ENCODE data around the gene GRHL3. TPM values are rescaled to one million over a fixed set of nuclear protein-coding genes. Genes with fewer than 3 reads are reported as not detected.

Gene GRHL3
- total and polyA plus RNA-seq, 2 experiments from 2014 or later: not detected

DNA sequence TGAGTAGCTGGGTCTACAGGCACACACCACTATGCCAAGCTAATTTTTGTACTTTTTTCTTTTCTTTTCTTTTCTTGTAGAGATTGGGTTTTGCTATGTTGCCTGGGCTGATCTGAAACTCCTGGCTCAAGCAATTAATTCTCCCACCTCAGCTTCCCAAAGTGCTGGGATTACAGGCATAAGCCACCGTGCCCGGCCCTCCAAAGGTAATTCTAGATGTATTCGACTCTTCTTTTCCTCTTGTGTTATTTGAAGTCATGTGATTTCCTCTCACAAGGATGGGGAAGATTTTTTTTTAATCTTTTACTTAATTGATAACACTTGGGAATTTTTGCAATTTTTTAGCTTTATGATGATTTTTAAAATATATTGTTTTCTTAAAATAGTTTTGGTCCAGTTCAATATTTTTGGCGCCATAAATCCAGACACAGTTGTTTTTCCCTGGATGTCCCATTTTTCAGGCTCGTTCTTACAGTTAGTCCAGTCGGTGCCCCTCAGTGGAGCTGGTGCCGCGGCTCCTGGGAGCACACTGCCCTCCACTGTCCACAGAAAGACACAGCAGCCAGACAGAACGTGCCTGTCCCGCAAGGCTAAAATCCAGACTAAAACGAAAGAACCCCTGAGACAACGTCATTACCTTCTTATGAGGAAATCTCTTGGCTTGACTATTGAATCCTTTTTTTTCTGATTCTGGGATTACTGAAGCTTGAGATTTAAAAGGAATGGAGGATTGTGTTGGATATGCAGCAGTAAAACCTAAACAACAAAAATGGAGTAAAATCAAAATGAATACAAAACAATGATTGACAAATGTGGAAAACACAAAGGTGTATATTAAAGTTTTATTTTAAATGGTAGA, 72.0 kb downstream of the GRHL3 start:
- WGBS, 2 experiments (ENCODE audit: low coverage in 1 of 2, low lambda C conversion rate in 2 of 2, missing lambda C conversion rate in 2 of 2): 2% methylated on average over 12 of the region's 12 CpGs
- peaks cover 34% of the 10 kb centered on the region for H3F3A ChIP-seq (ENCODE audit: insufficient read depth)
- no peaks in the 10 kb centered on the region for H4K20me1 ChIP-seq (ENCODE audit: insufficient read depth)
- H3K79me2 ChIP-seq (ENCODE audit: insufficient read depth): no peaks in the 10 kb centered on the region
- TF ChIP-seq EZH2 (IDR thresholded peaks at IDR 0.05; ENCODE audit: insufficient read depth, poor library complexity, severe bottlenecking) (no peak), EZH2phosphoT487 (IDR thresholded peaks at IDR 0.05; ENCODE audit: insufficient read depth, low read depth) (no peak)
- H3K9me3 ChIP-seq (ENCODE audit: low read depth): no peaks in the 10 kb centered on the region
- DNase-seq: peak; percentile 94
- peak overlapping the region; percentile 70 for H2AFZ ChIP-seq
- in situ Hi-C loops (cut with MboI): loop anchor here (5.0 kb wide), 1 partner anchor 189 kb away; no protein-coding TSS in a partner anchor
- peak overlapping the region; percentile 69 for H3K9ac ChIP-seq
- H3K9me2 ChIP-seq (ENCODE audit: insufficient read depth): no peaks in the 10 kb centered on the region
- no peaks in the 10 kb centered on the region for H3K27me3 ChIP-seq (replicated peaks; ENCODE audit: insufficient read depth)
- peaks cover 44% of the 10 kb centered on the region for H3K4me1 ChIP-seq (ENCODE audit: insufficient read depth)
- H3K27ac ChIP-seq: peak overlapping the region; percentile 54
- peak overlapping the region; percentile 58 for H3K4me3 ChIP-seq
- H3K4me2 ChIP-seq (ENCODE audit: unreplicated experiment): peak overlapping the region; percentile 68
- no peaks in the 10 kb centered on the region for H3K36me3 ChIP-seq (ENCODE audit: low read depth)

DNA sequence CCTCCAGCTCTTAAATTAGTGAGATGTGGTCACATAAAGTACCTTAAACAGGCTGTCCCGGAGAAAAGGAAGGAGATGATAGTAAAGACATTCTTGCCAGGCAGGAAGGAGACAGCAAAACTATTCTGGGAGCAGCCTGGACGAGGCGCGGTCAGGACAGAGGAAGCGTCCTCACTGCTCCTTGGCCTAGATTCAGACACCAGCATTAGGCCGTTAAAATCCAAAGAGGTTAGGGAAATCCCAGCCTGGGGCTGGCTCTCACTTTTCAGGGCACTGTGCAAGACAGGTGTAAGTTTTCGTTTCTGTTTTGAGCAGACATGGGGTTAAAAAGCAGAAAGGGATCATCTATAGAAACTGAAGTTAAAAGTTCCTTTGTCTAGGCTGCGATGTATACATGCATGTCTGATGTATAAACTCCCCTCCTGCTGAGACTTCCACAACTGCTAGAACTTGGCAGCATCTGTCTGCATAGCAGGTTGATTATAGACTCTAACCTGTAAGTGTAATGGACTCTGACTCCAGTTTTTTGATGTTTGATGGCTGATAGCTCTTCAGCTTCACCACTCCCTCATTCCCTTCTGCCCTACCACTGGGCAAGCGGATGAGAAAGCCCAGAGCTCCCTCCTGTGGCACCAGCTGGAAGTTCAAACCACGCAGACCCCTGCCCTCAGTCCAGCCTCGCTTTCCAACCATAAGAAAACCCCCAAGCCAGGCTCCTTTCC, 72.9 kb downstream of the GRHL3 start:
- Histone ChIP-seq H3K79me2 (ENCODE audit: insufficient read depth) (0 out of 2 replicates have a peak, but pooled peaks cover 5% of the 10 kb centered on the region), H3K4me3 (peak overlapping the region; percentile 58), H3F3A (ENCODE audit: insufficient read depth) (peaks cover 29% of the 10 kb centered on the region), H3K4me1 (ENCODE audit: insufficient read depth) (peaks cover 39% of the 10 kb centered on the region), H4K20me1 (ENCODE audit: insufficient read depth) (no peaks in the 10 kb centered on the region), H3K27me3 (replicated peaks; ENCODE audit: insufficient read depth) (no peaks in the 10 kb centered on the region), H3K9ac (peak overlapping the region; percentile 69), H2AFZ (peak overlapping the region; percentile 70), H3K36me3 (ENCODE audit: low read depth) (no peaks in the 10 kb centered on the region), H3K27ac (peak overlapping the region; percentile 54), H3K4me2 (ENCODE audit: unreplicated experiment) (peak overlapping the region; percentile 68), H3K9me3 (ENCODE audit: low read depth) (no peaks in the 10 kb centered on the region), H3K9me2 (ENCODE audit: insufficient read depth) (no peaks in the 10 kb centered on the region)
- TF ChIP-seq EZH2 (IDR thresholded peaks at IDR 0.05; ENCODE audit: insufficient read depth, poor library complexity, severe bottlenecking) (no peak), EZH2phosphoT487 (IDR thresholded peaks at IDR 0.05; ENCODE audit: insufficient read depth, low read depth) (no peak)
- DNase-seq: peak; percentile 74
- in situ Hi-C loops (cut with MboI): loop anchor here (5.0 kb wide), 1 partner anchor 190 kb away; no protein-coding TSS in a partner anchor
- 20 to 25% methylated on average over 11 of the region's 11 CpGs for WGBS, 2 experiments (ENCODE audit: low coverage in 1 of 2, low lambda C conversion rate in 2 of 2, missing lambda C conversion rate in 2 of 2)

DNA sequence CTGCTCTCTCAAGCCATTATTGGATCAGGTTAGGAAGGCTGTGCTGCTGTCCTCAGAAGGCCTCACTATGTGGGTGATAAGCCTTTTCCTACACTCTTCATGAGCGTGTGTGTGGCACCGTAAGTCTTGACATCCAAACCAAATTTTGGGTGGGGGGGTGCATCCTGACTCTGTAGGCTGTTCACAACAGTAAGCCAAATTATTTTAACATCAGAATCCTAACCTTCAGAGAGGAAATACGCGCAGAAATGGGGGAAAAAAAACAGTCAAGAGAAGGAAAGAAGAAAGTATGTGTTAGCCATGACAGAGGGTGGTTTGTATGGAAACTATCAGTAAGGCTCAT, 73.4 kb downstream of the GRHL3 start:
- Histone ChIP-seq H3K79me2 (ENCODE audit: insufficient read depth) (0 out of 2 replicates have a peak, but pooled peaks cover 5% of the 10 kb centered on the region), H3K4me1 (ENCODE audit: insufficient read depth) (peaks cover 39% of the 10 kb centered on the region), H3K36me3 (ENCODE audit: low read depth) (no peaks in the 10 kb centered on the region), H3K4me2 (ENCODE audit: unreplicated experiment) (no peak overlapping the region), H3K27ac (no peak overlapping the region), H2AFZ (no peak overlapping the region), H3F3A (ENCODE audit: insufficient read depth) (peaks cover 29% of the 10 kb centered on the region), H3K9me3 (ENCODE audit: low read depth) (no peaks in the 10 kb centered on the region), H3K27me3 (replicated peaks; ENCODE audit: insufficient read depth) (no peaks in the 10 kb centered on the region), H4K20me1 (ENCODE audit: insufficient read depth) (no peaks in the 10 kb centered on the region), H3K9me2 (ENCODE audit: insufficient read depth) (no peaks in the 10 kb centered on the region), H3K4me3 (no peak overlapping the region), H3K9ac (no peak overlapping the region)
- in situ Hi-C loops (cut with MboI): loop anchor here (5.0 kb wide), 1 partner anchor 190 kb away; no protein-coding TSS in a partner anchor
- TF ChIP-seq EZH2phosphoT487 (IDR thresholded peaks at IDR 0.05; ENCODE audit: insufficient read depth, low read depth) (no peak), EZH2 (IDR thresholded peaks at IDR 0.05; ENCODE audit: insufficient read depth, poor library complexity, severe bottlenecking) (no peak)
- 89 to 90% methylated on average over 4 of the region's 4 CpGs for WGBS, 2 experiments (ENCODE audit: low coverage in 1 of 2, low lambda C conversion rate in 2 of 2, missing lambda C conversion rate in 2 of 2)
- DNase-seq: no peak

DNA sequence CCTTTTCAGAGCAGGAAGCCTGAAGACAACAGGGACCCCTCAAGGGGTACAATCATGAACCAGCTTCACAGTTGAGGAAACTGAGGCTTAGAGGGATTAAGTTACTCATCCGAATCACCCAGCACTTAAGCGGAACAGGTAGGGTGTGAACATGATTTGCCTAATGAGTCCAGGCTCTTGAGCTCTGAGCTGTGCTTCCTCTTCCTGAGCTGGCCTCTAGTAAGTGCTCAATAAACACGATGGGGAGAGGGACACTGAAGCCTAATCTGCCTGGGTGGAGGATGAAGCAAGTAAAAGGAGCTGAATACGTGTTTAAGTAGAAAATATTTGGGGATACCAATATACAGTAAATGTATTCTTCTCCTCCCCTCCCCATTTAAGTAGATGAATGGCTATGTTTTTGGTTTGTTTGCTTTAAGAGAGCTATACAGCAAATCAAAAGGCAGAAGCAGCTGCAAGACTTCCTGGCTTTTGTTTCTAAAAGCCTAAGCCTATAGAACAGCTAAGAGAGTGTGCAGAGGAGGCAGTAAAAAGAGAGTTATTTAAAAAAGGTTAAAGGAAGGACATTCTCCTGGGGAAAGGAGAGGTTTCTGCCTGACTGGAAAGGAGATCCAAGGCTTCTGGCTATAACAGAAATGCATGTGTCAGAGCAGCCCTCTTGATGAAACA, 74.0 kb downstream of the GRHL3 start:
- no peaks in the 10 kb centered on the region for H3K27me3 ChIP-seq (replicated peaks; ENCODE audit: insufficient read depth)
- 0 out of 2 replicates have a peak overlapping the region, but pooled peaks have one; percentile 43 for H2AFZ ChIP-seq
- peak overlapping the region; percentile 59 for H3K4me2 ChIP-seq (ENCODE audit: unreplicated experiment)
- H3F3A ChIP-seq (ENCODE audit: insufficient read depth): peaks cover 29% of the 10 kb centered on the region
- TF ChIP-seq EZH2 (IDR thresholded peaks at IDR 0.05; ENCODE audit: insufficient read depth, poor library complexity, severe bottlenecking): no peak
- no peak for TF ChIP-seq EZH2phosphoT487 (IDR thresholded peaks at IDR 0.05; ENCODE audit: insufficient read depth, low read depth)
- 0 out of 2 replicates have a peak, but pooled peaks cover 5% of the 10 kb centered on the region for H3K79me2 ChIP-seq (ENCODE audit: insufficient read depth)
- peak overlapping the region; percentile 37; the same call in 1 of the 2 replicates for H3K9ac ChIP-seq
- H3K36me3 ChIP-seq (ENCODE audit: low read depth): no peaks in the 10 kb centered on the region
- H3K9me3 ChIP-seq (ENCODE audit: low read depth): no peaks in the 10 kb centered on the region
- H3K9me2 ChIP-seq (ENCODE audit: insufficient read depth): no peaks in the 10 kb centered on the region
- H4K20me1 ChIP-seq (ENCODE audit: insufficient read depth): no peaks in the 10 kb centered on the region
- in situ Hi-C loops (cut with MboI): loop anchor here (5.0 kb wide), 1 partner anchor 191 kb away; no protein-coding TSS in a partner anchor
- peak overlapping the region; percentile 54; the same call in 1 of the 2 replicates for H3K27ac ChIP-seq
- peaks cover 39% of the 10 kb centered on the region for H3K4me1 ChIP-seq (ENCODE audit: insufficient read depth)
- WGBS, 2 experiments (ENCODE audit: low coverage in 1 of 2, low lambda C conversion rate in 2 of 2, missing lambda C conversion rate in 2 of 2): 67 to 81% methylated on average over 4 of the region's 4 CpGs
- DNase-seq: peak; percentile 27
- no peak overlapping the region for H3K4me3 ChIP-seq
